Upper lobe of left lung (tissue), 4 donors: ENCODE results near the gene CATSPER1.

Experiments
- EP300 ChIP-seq, 4 donors: sonication (generic); formaldehyde crosslinking; IDR thresholded peaks; one replicate each; pipeline ENCODE4 v1.5.1; 2017; ENCODE audit warnings: antibody characterized with exemption in 4 of 4, control low read depth in 2 of 4
- POLR2A ChIP-seq, 4 donors: fragments of 450-650 bp; IDR thresholded peaks; one replicate each; pipeline ENCODE4 v1.5.1; 2016 to 2017; ENCODE audit warnings: antibody characterized with exemption in 4 of 4, mild to moderate bottlenecking in 2 of 4

- TF ChIP-seq EP300 (IDR thresholded peaks at IDR 0.05) = no peak
- TF ChIP-seq POLR2A (IDR thresholded peaks at IDR 0.05) = no peak
These were observed 45.1 kb downstream of the CATSPER1 start for GRCh38 chr11:65981101-65981740.
